HG03457 (cell line): Measurements from ENCODE around the gene RAB8A.

Experiments
- ATAC-seq: cut with Tn5 transposase; IDR thresholded peaks from one replicate; pipeline ENCODE4 v1.9.1; 2021; ENCODE audit warnings: moderate number of reproducible peaks; ENCODE audit not compliant: unreplicated experiment

RAB8A gene

GRCh38 chr19:16136185-16136999 is 24.7 kb downstream of the RAB8A start:
- no peak for ATAC-seq

GRCh38 chr19:16139752-16140151 is 28.1 kb downstream of the RAB8A start:
- no peak for ATAC-seq

- ATAC-seq = no peak
Measured at GRCh38 chr19:16141043-16141442, 29.4 kb downstream of the RAB8A start.

- ATAC-seq = no peak
Measured at GRCh38 chr19:16142032-16142580, 30.4 kb downstream of the RAB8A start.

GRCh38 chr19:16143399-16144215 is 31.9 kb downstream of the RAB8A start, which contains the start of gene HSH2D:
Gene HSH2D, plus strand, starts transcription at chr19:16143685. Its CDS starts 5,066 bp downstream, at chr19:16148751.
- ATAC-seq = no peak

GRCh38 chr19:16144216-16144581 is 32.5 kb downstream of the RAB8A start:
- no peak for ATAC-seq

- ATAC-seq = no peak
Measured at GRCh38 chr19:16146112-16146511, 34.4 kb downstream of the RAB8A start.

- no peak for ATAC-seq
Measured at GRCh38 chr19:16148443-16149229, 36.9 kb downstream of the RAB8A start.

GRCh38 chr19:16153582-16154336 is 42.1 kb downstream of the RAB8A start:
- no peak for ATAC-seq

GRCh38 chr19:16154557-16154956 is 42.9 kb downstream of the RAB8A start:
- ATAC-seq = no peak

GRCh38 chr19:16155128-16155527 is 43.4 kb downstream of the RAB8A start:
- ATAC-seq = no peak

GRCh38 chr19:16156904-16157303 is 45.2 kb downstream of the RAB8A start:
- no peak for ATAC-seq

- ATAC-seq = no peak
Measured at GRCh38 chr19:16157601-16158000, 45.9 kb downstream of the RAB8A start.

GRCh38 chr19:16159655-16160054 is 48.0 kb downstream of the RAB8A start:
- no peak for ATAC-seq

- ATAC-seq = no peak
Measured at GRCh38 chr19:16160445-16160942, 48.8 kb downstream of the RAB8A start.

- ATAC-seq = no peak
Measured at GRCh38 chr19:16160943-16161560, 49.4 kb downstream of the RAB8A start.

GRCh38 chr19:16161840-16162239 is 50.2 kb downstream of the RAB8A start:
- no peak for ATAC-seq

- ATAC-seq = no peak
Measured at GRCh38 chr19:16164222-16164890, 52.7 kb downstream of the RAB8A start.

GRCh38 chr19:16166417-16166816 is 54.7 kb downstream of the RAB8A start:
- ATAC-seq = no peak
